Measurements from ENCODE around the gene ADM5.

GRCh38 chr19:49652551-49653465, 36.6 kb upstream of the ADM5 start:
- TF ChIP-seq CTCF (IDR thresholded peaks at IDR 0.05; ENCODE audit: low read length), result no peak
- no peak for TF ChIP-seq EZH2 (IDR thresholded peaks at IDR 0.05; ENCODE audit: borderline replicate concordance, low read length)
